ENCODE results near the gene WFIKKN2.

The WFIKKN2 gene

DNA sequence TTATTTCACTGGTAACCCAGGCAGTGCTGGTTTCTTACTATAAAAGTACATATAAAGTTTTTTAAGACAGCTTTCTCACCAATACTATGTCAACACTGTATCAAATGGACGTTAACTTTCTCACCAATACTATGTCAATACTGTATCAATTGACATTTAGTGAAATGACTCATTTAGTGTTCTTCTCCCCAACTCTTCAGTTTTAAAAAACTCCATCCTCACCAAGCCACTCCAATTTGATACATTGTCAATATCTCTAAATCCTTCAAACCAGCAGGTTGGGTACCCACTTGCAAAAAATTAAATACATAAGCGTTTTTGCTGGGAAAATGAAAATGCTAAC, 25.9 kb downstream of the WFIKKN2 start:
- H3K27ac ChIP-seq, result peak overlapping the region; percentile 36 to 97
- TF ChIP-seq, protein P1, sequence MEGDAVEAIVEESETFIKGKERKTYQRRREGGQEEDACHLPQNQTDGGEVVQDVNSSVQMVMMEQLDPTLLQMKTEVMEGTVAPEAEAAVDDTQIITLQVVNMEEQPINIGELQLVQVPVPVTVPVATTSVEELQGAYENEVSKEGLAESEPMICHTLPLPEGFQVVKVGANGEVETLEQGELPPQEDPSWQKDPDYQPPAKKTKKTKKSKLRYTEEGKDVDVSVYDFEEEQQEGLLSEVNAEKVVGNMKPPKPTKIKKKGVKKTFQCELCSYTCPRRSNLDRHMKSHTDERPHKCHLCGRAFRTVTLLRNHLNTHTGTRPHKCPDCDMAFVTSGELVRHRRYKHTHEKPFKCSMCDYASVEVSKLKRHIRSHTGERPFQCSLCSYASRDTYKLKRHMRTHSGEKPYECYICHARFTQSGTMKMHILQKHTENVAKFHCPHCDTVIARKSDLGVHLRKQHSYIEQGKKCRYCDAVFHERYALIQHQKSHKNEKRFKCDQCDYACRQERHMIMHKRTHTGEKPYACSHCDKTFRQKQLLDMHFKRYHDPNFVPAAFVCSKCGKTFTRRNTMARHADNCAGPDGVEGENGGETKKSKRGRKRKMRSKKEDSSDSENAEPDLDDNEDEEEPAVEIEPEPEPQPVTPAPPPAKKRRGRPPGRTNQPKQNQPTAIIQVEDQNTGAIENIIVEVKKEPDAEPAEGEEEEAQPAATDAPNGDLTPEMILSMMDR (IDR thresholded peaks at IDR 0.05), result no peak
- no peaks in the 10 kb centered on the region for H3K9me3 ChIP-seq
- H3K4me1 ChIP-seq, result peaks cover 0 to 30% (median 22%) of the 10 kb centered on the region in 4 donors
- H3K27me3 ChIP-seq, result no peaks in the 10 kb centered on the region
- H3K4me3 ChIP-seq, result no peak overlapping the region
- H3K36me3 ChIP-seq, result peaks cover 22 to 34% (median 24%) of the 10 kb centered on the region in 3 donors
- DNase-seq, result no peak
- intact Hi-C loops (cut with DNase I; ENCODE audit: low total_unique reads), result no loop called here

DNA sequence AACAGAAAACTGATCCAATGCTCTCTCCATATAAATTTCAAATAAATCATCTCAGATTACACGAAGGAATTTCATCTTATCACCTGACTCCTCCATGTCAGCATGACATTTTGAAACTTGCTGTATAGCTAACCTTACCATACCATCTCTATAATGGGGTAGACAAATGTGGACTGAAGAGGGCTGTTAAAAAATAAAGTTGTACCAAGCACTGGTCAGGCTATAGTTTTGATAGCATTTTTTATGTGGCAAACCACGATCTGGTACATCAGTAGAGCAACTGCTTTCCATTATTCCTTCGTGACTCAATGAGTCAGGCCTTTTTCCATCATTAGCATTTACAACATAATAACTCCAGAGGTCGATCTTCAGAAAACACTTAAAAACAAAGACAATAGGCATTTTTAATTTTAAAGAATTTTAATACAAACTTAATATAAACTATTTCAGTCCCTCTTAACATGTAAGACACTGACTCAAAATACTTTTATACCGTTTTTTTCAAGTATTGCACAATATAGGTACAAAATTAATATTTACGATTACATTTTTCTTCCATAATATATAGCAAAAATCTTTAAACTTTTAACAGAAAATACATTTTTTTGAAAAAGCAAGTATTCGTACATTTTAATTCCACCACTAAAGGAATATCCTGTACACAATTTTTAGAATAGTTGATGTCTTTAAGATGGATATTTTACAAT, 26.6 kb downstream of the WFIKKN2 start:
- Histone ChIP-seq H3K4me1 (peaks cover 0 to 30% (median 22%) of the 10 kb centered on the region in 4 donors), H3K4me3 (peak overlapping the region; percentile 87 to 93), H3K36me3 (peaks cover 22 to 34% (median 24%) of the 10 kb centered on the region in 3 donors), H3K9me3 (no peaks in the 10 kb centered on the region), H3K27ac (peak overlapping the region; percentile 36 to 97), H3K27me3 (no peaks in the 10 kb centered on the region)
- no peak for DNase-seq
- TF ChIP-seq, protein P1 (IDR thresholded peaks at IDR 0.05), result no peak
- intact Hi-C loops (cut with DNase I; ENCODE audit: low total_unique reads), result no loop called here

DNA sequence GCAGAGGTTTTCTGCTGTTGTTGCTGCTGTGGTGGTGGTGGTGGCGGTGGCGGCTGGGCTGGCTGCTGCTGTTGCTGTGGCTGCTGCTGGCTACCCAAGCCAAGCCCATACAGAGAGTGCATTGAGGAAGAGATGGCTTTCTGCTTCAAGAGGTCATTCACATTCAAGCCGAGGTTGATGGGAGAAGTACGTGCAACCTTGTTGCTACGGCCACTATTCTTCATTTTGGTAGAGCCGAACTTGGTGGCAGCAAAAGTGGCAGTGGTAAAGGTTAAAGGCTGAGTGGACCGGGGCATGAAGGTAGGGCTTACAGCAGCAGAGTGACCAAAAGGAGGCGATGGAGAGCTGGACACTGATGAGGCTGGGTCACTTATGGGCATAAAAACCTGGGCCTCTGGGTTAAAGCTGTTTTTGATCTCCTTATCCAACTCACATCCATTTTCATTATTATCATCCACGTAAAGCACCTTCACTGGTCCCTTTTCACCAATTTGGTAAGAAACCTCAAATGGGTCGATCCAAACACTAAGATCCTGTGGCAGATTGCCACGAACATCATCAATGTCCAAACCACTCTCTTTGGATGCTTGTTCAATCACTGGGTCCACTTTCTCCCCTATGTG, 27.9 kb downstream of the WFIKKN2 start:
- Histone ChIP-seq H3K36me3 (peaks cover 22 to 34% (median 24%) of the 10 kb centered on the region in 3 donors), H3K9me3 (no peaks in the 10 kb centered on the region), H3K27ac (peak overlapping the region; percentile 97 to 99), H3K4me3 (peak overlapping the region; percentile 87 to 93), H3K27me3 (no peaks in the 10 kb centered on the region), H3K4me1 (peaks cover 0 to 33% (median 23%) of the 10 kb centered on the region in 4 donors)
- intact Hi-C loops (cut with DNase I; ENCODE audit: low total_unique reads), result no loop called here
- TF ChIP-seq, protein P1 (IDR thresholded peaks at IDR 0.05), result peak; percentile 54 to 56
- peak in 1 of 2 donors; percentile 55 for DNase-seq

DNA sequence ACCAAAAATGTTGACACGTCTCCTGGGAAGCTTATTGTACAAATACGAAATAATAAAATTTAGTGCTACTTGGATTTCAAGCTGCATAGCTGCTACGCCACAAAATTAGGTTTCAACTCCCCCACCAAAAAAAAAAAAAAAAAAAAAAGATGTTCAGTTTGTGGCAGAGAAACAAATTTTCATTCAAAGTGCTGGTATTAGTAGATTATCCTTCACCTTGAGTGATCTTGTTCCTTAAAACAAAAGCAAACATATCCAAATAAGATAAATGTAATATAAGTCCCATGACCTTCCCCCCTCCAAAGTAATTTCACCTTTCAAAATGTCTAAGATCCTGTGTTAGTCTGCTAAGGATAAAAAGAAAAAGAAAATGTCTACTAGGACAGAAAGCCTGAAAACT, 28.5 kb downstream of the WFIKKN2 start:
- H3K27me3 ChIP-seq, result no peaks in the 10 kb centered on the region
- H3K9me3 ChIP-seq, result no peaks in the 10 kb centered on the region
- DNase-seq, result no peak
- peak overlapping the region; percentile 97 to 99 for H3K27ac ChIP-seq
- TF ChIP-seq, protein P1 (IDR thresholded peaks at IDR 0.05), result no peak
- peaks cover 22 to 34% (median 24%) of the 10 kb centered on the region in 3 donors for H3K36me3 ChIP-seq
- peaks cover 0 to 39% (median 29%) of the 10 kb centered on the region in 4 donors for H3K4me1 ChIP-seq
- peak overlapping the region; percentile 87 to 93 for H3K4me3 ChIP-seq
- intact Hi-C loops (cut with DNase I; ENCODE audit: low total_unique reads), result loop anchor here (2.0 kb wide), 1 partner anchor 41 kb away; no protein-coding TSS in a partner anchor

DNA sequence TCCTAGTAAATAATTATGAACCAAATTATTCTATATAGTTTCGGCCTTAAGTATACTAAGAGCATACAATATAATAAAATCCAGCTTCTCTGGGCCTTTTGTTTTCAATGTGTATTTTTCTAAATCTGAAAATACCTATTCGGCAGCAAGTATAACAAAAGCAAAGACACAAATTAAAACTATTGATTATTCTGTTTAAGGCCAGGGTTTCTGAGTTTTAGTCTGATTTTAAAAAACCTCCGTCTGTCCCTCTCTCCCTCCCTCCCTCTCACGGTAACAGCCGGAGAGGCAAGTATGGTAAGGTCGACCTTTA, 29.3 kb downstream of the WFIKKN2 start:
- TF ChIP-seq, protein P1 (IDR thresholded peaks at IDR 0.05), result no peak
- peak overlapping the region; percentile 87 to 93 for H3K4me3 ChIP-seq
- peaks cover 22 to 34% (median 24%) of the 10 kb centered on the region in 3 donors for H3K36me3 ChIP-seq
- no peaks in the 10 kb centered on the region for H3K9me3 ChIP-seq
- H3K27ac ChIP-seq, result peak overlapping the region; percentile 97 to 99
- intact Hi-C loops (cut with DNase I; ENCODE audit: low total_unique reads), result loop anchor here (2.0 kb wide), 1 partner anchor 40 kb away; no protein-coding TSS in a partner anchor
- H3K27me3 ChIP-seq, result no peaks in the 10 kb centered on the region
- peaks cover 0 to 43% (median 32%) of the 10 kb centered on the region in 4 donors for H3K4me1 ChIP-seq
- DNase-seq, result no peak
